BJ (cell line): ENCODE measurements around the gene RFC4. TPM values are rescaled to one million over a fixed set of nuclear protein-coding genes. Genes with fewer than 3 reads are reported as not detected.
A peak's percentile ranks its signal among the peaks of the same experiment; 100 is the strongest.

Experiments
- CTCF ChIA-PET: fragments of 350-600 bp; formaldehyde crosslinking; extraction: SDS; loops from one replicate; lab custom pipeline; 2021; ENCODE audit warnings: antibody characterized with exemption, inconsistent platforms; lab: Yijun Ruan, JAX
- POLR2A ChIA-PET: fragments of 300-600 bp; sonication (Branson Sonifier 250); formaldehyde crosslinking; extraction: SDS; loops from one replicate; lab custom pipeline; 2021; ENCODE audit warnings: antibody characterized with exemption; lab: Charles Lee
- DNase-seq: peaks from one replicate; pipeline ENCODE4 v3.0.0-alpha.2; 2011; ENCODE audit warnings: low read depth
- H3K27me3 ChIP-seq: 2 replicates; pipeline ENCODE4 v1.6.0; 2011; ENCODE audit warnings: low read length; ENCODE audit not compliant: control insufficient read depth, insufficient read depth
- H3K36me3 ChIP-seq: 2 replicates; pipeline ENCODE4 v1.5.1; 2011; ENCODE audit warnings: low read length; ENCODE audit not compliant: control insufficient read depth, insufficient read depth
- H3K4me3 ChIP-seq: 2 replicates; pipeline ENCODE4 v1.5.1; 2011; ENCODE audit warnings: low read depth, mild to moderate bottlenecking, control low read depth, low read length
- polyA plus RNA-seq: library from polyadenylated mRNA; depleted of rRNA; stranded (reverse); fragments of >200 nt; gene quantifications from 2 replicates; pipeline ENCODE4 v1.2.3, GENCODE V29; 2011
- TF ChIP-seq, protein P1 (sequence below): IDR thresholded peaks from 2 replicates; pipeline ENCODE4 v1.5.1; 2011; ENCODE audit warnings: low read depth, mild to moderate bottlenecking, control low read depth, inconsistent platforms, low read length, moderate library complexity; ENCODE audit not compliant: insufficient read depth

Gene RFC4
- polyA plus RNA-seq, 1 experiment, result 6.9 TPM

DNA sequence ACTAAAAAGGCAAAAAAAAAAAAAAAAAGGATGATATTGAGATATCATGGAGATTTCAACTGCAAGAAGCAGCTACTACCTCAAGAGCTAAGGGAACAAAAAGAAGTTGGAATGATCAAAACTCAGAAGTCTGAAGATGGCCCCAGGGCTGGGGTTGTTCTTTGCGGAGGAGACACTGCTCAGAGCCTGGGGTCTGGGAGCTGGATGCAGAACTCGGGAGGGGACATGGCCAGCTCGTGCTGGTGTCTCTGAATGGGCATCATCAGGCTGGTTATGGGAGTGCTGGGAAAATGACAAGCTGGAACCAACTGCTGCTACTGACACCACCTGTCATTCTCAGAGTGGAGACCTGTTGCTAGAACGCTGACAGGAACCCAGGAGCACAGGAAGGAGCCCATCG is 22.1 kb upstream of the RFC4 start:
- Histone ChIP-seq H3K36me3 (no peaks in the 10 kb centered on the region), H3K4me3 (no peak overlapping the region), H3K27me3 (peaks cover 22% of the 10 kb centered on the region)
- POLR2A ChIA-PET, result no interaction called here
- TF ChIP-seq, protein P1, sequence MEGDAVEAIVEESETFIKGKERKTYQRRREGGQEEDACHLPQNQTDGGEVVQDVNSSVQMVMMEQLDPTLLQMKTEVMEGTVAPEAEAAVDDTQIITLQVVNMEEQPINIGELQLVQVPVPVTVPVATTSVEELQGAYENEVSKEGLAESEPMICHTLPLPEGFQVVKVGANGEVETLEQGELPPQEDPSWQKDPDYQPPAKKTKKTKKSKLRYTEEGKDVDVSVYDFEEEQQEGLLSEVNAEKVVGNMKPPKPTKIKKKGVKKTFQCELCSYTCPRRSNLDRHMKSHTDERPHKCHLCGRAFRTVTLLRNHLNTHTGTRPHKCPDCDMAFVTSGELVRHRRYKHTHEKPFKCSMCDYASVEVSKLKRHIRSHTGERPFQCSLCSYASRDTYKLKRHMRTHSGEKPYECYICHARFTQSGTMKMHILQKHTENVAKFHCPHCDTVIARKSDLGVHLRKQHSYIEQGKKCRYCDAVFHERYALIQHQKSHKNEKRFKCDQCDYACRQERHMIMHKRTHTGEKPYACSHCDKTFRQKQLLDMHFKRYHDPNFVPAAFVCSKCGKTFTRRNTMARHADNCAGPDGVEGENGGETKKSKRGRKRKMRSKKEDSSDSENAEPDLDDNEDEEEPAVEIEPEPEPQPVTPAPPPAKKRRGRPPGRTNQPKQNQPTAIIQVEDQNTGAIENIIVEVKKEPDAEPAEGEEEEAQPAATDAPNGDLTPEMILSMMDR, result no peak
- CTCF ChIA-PET, result interaction anchor here (0.6 kb wide), 1 partner anchor 550 kb away, joined by 5 read pairs; no protein-coding TSS in a partner anchor
- DNase-seq, result no peak

DNA sequence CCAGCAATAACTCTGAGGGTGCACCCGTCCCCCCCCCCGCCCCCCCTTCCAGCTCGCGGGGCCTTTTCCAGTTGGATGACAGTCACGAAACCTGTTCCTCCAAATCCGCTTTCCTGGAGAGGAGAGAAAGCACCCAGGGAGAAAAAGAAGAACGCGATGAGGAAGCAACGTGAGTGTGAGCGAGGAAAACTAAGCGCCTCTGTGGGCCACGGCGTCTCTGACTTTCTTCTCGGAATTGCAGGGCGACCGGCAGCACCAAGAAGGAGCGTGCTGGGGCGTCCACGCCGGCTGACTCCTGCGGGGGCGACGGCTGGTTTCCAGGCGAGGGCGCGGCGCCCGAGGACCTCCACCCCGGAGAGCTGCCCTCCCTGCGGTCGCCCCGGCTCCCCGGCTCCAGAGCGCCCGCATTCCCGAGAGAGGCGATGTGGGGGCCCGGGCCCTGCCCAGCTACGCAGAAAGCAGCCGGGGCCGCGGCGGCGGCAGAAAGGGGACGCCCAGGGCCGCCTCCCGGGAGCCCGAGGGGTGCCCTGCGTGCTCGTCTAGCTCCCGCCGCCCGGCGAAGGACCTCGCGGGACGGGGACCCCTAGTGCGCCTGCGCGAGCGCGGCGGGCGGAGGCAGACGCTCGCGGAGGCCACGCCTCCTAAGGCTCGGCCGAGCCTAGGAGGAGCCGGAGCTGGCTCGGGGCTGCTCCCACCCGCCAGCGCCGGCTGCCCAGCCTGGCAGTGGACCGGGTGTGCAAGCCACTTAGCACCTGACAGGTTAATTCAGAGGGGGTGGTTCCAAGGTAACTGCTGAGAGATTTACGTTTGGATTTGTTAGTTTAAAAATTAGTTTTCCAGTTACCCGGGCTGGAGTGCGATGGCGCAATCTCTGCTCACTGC is 20.9 kb upstream of the RFC4 start:
- TF ChIP-seq, protein P1, result no peak
- POLR2A ChIA-PET, result interaction anchor here (0.6 to 1.0 kb wide), 2 partner anchors 44 to 238 kb away, joined by 4 read pairs; partner anchors contain the start of gene EIF4A2
- CTCF ChIA-PET, result interaction anchor here (0.7 to 8.4 kb wide), 3 partner anchors 214 to 337 kb away, joined by 3 to 196 read pairs (median 7); partner anchors contain the start of genes AHSG and RPL39L
- no peak for DNase-seq
- H3K36me3 ChIP-seq, result no peaks in the 10 kb centered on the region
- H3K27me3 ChIP-seq, result peaks cover 20% of the 10 kb centered on the region
- H3K4me3 ChIP-seq, result peak overlapping the region; percentile 59

DNA sequence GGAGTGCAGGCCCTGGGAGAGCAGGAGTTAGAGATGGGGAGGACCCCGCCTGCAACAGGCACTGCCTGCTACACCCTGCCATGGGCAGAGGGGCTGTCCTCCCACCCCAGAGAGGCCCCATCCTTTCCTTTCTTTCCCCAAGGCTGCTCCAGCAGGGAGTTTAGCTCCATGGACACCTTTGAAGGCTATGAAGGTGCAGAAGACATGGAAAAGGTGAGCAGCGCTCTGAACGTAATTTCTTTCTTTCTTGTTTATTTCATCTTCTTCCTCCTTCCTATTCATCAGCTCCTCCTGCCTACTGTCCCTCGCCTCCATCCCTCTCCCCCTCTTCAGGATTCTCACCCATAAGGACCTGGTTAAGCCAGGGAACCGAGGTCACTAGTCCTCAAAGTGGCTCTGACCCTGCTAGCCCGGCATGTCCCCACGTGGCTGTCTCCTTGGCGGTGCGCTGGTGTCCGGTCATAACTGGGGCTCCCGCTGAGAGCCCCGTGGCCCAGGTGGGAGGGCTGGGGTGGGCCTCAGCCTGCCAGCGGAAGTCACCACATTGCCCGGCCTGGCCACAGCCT is 20.2 kb upstream of the RFC4 start:
- Histone ChIP-seq H3K36me3 (no peaks in the 10 kb centered on the region), H3K27me3 (peaks cover 20% of the 10 kb centered on the region), H3K4me3 (peak overlapping the region; percentile 59; the same call in 1 of the 2 replicates)
- TF ChIP-seq, protein P1, result no peak
- no peak for DNase-seq
- CTCF ChIA-PET, result interaction anchor here (1.7 to 8.4 kb wide), 2 partner anchors 12 to 213 kb away, joined by 6 to 196 read pairs; partner anchors contain the start of gene AHSG
- POLR2A ChIA-PET, result no interaction called here

DNA sequence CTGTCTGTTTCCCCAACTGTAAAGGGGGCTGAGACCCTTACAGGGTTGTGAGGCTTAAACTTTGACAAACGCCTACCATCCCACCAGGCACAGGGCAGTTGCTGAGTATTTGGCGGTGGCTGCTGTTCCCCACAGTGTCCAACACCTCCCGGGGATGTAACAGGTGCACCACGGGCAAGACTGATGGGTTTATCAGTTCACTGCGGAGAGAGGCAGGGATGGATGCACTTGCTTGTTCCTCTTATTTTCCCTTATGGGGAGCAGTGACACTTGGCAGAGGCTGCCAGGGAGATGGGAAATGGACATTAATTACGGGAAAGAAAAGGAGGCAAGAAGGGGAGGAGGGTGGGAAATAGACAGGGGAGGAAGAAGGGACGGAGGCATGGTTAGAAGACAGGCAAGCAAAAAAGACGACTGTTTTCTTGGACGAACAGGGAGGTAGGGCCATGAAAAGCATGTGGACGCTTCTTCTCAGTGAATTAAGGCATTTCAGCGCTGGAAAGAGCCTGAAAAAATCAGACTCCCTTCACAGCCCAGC is 19.7 kb upstream of the RFC4 start:
- TF ChIP-seq, protein P1, result no peak
- H3K36me3 ChIP-seq, result no peaks in the 10 kb centered on the region
- H3K27me3 ChIP-seq, result peaks cover 19% of the 10 kb centered on the region
- ChIA-PET CTCF (interaction anchor here (0.7 to 8.4 kb wide), 4 partner anchors 12 to 339 kb away, joined by 3 to 196 read pairs (median 6); partner anchors contain the start of gene AHSG), POLR2A (no interaction called here)
- DNase-seq, result no peak
- H3K4me3 ChIP-seq, result no peak overlapping the region
